Superior temporal gyrus (tissue), 1 donor: ENCODE data around the gene SPEN.
"Not testable (repeated sequence)": the region's sequence is repeated elsewhere in the genome, so short reads cannot be mapped to it uniquely, and the experiment has no call there.

ENCODE experiments used
- DNase-seq: peaks from one replicate; pipeline ENCODE4 v3.0.0-alpha.2; 2016; ENCODE audit errors: extremely low spot score

SPEN gene

GRCh38 chr1:15892857-15893599, 45.5 kb downstream of the SPEN start:
- not testable (repeated sequence) for DNase-seq

DNA sequence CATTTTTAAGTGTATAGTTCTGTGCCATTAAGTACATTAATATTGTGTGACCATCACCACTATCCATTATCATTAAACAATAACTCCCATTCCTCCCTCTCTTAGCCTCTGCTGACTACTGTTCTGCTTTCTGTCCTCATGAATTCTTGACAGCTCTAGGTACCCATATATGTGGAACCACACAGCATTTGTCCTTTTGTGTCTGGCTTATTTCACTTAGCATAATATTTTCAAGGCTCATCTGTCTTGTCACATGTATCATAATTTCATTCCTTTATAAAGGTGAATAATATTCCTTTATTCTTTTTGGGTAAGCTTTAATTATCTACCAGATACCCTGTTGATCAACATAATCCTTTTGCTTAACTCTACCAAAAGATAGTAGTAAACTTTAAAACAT, 47.7 kb downstream of the SPEN start:
- DNase-seq, result no peak

GRCh38 chr1:15896841-15897610, 49.5 kb downstream of the SPEN start:
- not testable (repeated sequence) for DNase-seq

DNA sequence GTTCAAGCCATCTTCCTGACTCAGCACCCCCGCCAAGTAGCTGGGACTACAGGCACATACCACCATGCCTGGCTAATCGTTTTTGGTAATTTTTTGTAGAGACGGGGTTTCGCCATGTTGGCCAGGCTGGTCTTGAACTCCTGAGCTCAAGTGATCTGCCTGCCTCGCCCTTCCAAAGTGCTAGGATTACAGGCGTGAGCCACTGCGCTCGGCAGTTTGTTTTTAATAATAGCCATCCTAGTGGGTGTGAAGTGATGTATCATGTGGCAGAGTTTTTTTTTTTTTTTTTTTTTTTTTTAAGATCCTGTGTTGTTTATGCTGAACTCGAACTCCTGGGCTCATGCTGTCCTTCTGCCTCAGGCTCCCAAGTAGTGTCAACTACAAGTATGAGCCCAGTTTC, 51.8 kb downstream of the SPEN start:
- no peak for DNase-seq

GRCh38 chr1:15900662-15901279, 53.3 kb downstream of the SPEN start:
- no peak for DNase-seq

DNA sequence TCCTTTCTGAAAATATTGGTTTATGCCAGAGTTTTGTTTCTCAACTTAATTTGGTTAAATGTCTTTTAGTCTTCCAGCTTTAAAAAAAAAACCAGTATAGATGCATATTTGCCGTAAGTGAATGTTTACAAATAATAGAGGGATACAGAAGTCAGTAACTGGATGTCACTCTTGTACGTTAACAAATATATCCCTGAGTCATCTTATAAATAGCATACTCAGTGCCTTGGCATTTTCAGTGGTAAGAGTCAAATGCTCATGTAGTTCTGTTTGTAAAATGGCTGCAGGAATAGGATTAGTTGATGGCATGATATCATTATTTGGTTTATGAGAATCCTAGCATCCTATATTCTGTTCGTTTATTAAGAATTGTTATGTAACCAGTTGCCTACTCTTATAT, 55.4 kb downstream of the SPEN start:
- DNase-seq, result no peak

GRCh38 chr1:15908597-15908996, 61.1 kb downstream of the SPEN start:
- DNase-seq, result no peak

DNA sequence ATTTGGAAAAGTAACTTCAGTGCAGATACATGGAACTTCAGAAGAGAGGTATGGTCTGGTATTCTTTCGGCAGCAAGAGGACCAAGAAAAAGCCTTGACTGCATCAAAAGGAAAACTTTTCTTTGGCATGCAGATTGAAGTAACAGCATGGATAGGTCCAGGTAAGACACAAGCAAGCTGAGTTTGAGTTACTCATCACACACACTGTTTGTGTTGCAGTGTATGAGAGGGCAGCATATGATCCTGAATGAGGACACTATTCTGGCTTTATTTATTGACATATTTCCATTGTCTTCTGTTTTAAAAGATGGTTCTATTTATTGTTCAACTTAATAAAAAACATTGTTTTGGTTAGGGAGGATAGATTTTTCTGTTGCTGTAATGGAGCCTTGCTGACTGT, 63.6 kb downstream of the SPEN start:
- no peak for DNase-seq

GRCh38 chr1:15911927-15912326, 64.4 kb downstream of the SPEN start:
- no peak for DNase-seq

GRCh38 chr1:15913607-15914006, 66.1 kb downstream of the SPEN start:
- DNase-seq, result not testable (repeated sequence)

DNA sequence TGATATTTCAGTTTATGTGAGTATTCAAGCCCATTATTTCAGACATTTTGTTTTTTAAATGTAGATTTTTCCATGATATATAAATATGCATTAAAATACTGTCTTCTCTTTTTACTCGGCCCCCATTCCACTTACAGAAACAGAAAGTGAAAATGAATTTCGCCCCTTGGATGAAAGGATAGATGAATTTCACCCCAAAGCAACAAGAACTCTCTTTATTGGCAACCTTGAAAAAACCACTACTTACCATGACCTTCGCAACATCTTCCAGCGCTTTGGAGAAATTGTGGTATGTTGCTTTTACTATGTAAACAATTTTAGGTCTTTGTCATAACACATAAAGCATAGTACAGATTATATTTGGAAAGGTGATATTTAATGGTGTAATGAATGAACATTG, 68.5 kb downstream of the SPEN start:
- no peak for DNase-seq

DNA sequence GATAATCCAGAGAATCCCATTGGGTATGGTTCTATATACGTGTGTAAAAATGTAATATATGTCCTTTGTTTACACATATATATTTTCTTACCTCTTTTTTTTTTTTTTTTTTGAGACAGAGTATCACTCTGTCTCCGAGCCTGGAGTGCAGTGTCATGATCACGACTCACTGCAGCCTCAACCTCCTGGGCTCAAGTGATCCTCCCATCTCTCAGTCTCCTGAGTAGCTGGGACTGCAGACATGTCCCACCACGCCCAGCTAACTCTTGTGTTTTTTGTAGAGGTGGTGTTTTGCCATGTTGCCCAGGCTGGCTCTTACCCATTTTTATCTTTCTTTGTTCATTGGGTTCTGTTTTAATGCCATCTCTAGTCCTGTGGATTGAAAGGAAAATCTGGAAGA, 68.9 kb downstream of the SPEN start:
- DNase-seq, result no peak

GRCh38 chr1:15916916-15917315, 69.4 kb downstream of the SPEN start:
- DNase-seq, result no peak

DNA sequence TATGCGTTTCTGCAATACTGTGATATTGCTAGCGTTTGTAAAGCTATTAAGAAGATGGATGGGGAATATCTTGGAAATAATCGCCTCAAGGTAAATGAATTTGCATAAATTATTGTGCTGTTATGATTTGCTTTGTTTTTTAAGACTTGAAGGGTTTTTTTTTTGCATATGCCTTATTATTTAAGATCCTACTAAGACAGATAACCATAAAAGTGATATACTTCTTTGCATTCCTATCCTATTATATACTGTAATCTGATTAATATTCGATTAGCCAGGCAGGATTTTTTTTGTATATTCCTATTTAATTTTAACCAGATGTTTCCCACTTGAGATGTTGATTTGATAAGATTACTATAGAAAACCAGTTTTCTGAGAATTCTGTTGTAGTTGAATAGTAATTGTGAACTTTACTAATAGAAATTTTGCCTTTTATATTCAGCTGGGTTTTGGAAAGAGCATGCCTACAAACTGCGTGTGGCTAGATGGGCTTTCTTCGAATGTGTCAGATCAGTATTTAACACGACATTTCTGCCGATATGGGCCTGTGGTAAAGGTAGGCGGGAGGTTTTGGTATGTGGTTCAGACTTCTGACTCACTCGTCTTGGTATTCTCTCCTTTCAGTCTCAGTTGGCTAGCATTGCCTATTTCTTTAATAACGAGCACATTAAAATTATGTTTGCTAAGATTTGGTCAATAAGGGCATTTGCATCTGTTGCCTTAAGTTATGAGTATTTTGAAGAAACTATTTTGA, 71.6 kb downstream of the SPEN start:
- no peak for DNase-seq

DNA sequence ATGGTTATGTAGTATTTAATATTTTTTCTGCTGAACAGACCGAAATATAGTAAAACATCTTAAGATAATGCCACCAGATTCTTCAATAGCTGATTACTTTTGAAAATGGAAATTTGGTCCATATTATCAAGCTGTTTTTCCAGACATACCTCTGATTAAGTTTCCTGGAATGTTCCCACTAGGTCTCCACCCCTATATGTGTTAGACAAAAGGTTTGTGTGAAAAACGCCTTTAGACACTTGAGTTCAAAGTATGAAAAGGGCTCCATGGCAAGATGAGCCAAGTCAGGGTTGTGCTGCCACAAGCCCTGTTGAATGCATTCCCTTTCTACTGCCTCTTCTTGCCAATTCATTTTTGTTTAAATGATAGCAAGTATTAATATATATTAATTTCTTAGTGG, 75.7 kb downstream of the SPEN start:
- DNase-seq, result no peak

- DNase-seq, result not testable (repeated sequence)
These were observed 78.9 kb downstream of the SPEN start for GRCh38 chr1:15926448-15926847.

GRCh38 chr1:15928971-15929965, 81.8 kb downstream of the SPEN start:
- no peak for DNase-seq

- no peak for DNase-seq
These were observed 83.9 kb downstream of the SPEN start for GRCh38 chr1:15931401-15931800.

GRCh38 chr1:15931884-15932283, 84.4 kb downstream of the SPEN start:
- DNase-seq, result no peak

DNA sequence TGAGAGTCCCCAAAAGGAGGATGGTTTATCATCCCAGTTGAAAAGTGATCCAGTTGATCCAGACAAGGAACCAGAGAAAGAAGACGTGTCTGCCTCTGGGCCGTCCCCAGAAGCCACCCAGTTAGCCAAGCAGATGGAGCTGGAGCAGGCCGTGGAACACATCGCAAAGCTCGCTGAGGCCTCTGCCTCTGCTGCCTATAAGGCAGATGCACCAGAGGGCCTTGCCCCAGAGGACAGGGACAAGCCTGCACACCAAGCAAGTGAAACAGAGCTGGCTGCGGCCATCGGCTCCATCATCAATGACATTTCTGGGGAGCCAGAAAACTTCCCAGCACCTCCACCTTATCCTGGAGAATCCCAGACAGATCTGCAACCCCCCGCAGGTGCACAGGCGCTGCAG, 85.1 kb downstream of the SPEN start:
- DNase-seq, result no peak

- DNase-seq, result no peak
These were observed 86.2 kb downstream of the SPEN start for GRCh38 chr1:15933684-15934083.
